ENCODE measurements around the gene ARHGAP26. TPM values are rescaled to one million over a fixed set of nuclear protein-coding genes. Genes with fewer than 3 reads are reported as not detected.

ARHGAP26 gene
- polyA plus RNA-seq, 4 donors, result 7.9 to 13.5 (median 12.0) TPM

GRCh38 chr5:143120460-143121134, 350.4 kb downstream of the ARHGAP26 start:
- DNase-seq (ENCODE audit: low read depth in 4 of 4, low spot score in 2 of 4), result no peak

- no peak for DNase-seq (ENCODE audit: low read depth in 4 of 4, low spot score in 2 of 4)
These were observed 350.9 kb downstream of the ARHGAP26 start for GRCh38 chr5:143121135-143121475.

GRCh38 chr5:143124593-143124992, 354.4 kb downstream of the ARHGAP26 start:
- no peak for DNase-seq (ENCODE audit: low read depth in 4 of 4, low spot score in 2 of 4)

- no peak for DNase-seq (ENCODE audit: low read depth in 4 of 4, low spot score in 2 of 4)
These were observed 356.2 kb downstream of the ARHGAP26 start for GRCh38 chr5:143126174-143127019.

DNA sequence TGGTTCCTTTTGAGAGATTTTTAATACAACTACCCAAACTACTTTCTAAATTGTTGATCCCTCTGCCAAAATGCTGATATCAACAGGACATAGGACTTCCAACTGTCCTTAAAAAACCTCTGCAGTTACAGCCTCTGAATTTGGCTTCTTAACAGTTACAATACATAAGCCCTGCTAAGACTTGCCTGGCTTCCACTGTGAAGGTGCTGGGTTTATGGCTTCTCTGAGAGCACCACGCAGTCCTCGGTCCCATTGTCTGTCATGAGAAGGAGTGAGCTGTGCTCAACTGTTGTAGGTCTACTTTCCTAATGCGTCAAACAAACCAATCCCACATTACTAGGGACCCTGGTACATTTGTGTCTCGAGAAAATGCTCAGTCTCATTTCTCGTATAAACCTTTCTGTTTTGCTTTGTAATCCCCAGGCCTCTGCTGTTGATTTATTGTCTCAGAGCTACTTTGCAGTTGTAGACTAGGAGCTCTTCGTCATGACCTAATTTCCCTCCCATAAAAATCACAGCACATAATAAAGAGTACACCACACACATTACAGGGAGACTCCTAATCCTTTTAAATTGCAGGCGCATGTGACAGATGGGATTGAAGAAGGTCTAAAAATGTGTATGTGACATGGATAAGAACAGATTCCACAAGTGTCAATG, 358.4 kb downstream of the ARHGAP26 start:
- DNase-seq (ENCODE audit: low read depth in 4 of 4, low spot score in 2 of 4), result no peak

DNA sequence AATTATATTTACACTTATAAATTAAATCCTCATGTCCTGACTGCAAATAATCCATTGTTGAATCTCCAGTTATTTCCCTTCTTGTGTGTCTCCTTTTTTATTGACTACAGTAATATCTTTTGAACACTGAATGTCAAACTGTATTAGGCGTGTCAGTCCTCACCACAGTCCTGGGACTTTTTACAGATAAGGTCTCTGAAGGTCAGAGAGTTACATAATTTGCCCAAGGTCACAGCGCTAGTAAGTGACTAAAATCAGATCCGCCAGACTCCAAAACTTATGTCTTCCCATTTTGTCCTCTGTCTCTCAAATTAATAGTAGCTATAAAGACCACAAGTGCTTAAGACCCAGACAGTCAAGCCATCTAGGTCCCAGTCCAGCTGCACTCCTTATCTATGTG, 359.0 kb downstream of the ARHGAP26 start:
- DNase-seq (ENCODE audit: low read depth in 4 of 4, low spot score in 2 of 4), result no peak

DNA sequence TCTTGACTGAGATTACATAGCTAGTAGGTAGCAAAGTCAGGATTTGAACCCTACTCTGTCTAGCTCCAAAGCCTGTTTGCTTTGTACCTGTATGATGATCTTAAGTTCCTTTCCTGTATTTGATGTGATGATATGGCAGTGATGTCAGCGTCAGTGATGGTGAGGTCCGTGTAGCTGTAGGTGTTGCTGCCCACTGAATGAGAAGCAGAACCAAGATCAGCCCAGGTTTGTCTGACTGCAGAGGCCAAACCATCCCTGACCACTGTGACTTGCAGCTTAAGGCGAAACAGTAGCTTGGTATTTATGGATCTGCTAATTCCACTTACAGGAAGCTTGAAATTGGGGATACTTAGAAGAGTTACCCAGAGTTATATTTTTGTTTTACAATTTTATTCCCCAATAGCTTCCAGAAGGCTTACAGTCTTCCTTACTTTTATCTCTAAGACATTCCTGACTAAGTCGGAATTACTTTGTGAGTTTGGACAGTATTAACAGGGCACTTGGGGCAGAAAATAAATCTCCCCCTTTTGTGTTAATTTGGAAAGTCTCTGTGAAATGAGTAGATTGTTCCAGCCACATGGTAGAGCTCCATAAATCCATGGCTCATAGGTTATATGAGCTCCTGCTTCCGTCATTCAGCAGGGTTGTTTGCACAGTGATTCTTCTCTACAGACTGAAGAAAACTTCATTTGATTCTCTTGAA, 359.9 kb downstream of the ARHGAP26 start:
- DNase-seq (ENCODE audit: low read depth in 4 of 4, low spot score in 2 of 4), result no peak

- no peak for DNase-seq (ENCODE audit: low read depth in 4 of 4, low spot score in 2 of 4)
These were observed 360.6 kb downstream of the ARHGAP26 start for GRCh38 chr5:143130613-143131305.

GRCh38 chr5:143131972-143132371, 361.8 kb downstream of the ARHGAP26 start:
- no peak for DNase-seq (ENCODE audit: low read depth in 4 of 4, low spot score in 2 of 4)

- no peak for DNase-seq (ENCODE audit: low read depth in 4 of 4, low spot score in 2 of 4)
These were observed 362.6 kb downstream of the ARHGAP26 start for GRCh38 chr5:143132739-143133138.

- DNase-seq (ENCODE audit: low read depth in 4 of 4, low spot score in 2 of 4), result no peak
These were observed 363.5 kb downstream of the ARHGAP26 start for GRCh38 chr5:143133721-143134120.

DNA sequence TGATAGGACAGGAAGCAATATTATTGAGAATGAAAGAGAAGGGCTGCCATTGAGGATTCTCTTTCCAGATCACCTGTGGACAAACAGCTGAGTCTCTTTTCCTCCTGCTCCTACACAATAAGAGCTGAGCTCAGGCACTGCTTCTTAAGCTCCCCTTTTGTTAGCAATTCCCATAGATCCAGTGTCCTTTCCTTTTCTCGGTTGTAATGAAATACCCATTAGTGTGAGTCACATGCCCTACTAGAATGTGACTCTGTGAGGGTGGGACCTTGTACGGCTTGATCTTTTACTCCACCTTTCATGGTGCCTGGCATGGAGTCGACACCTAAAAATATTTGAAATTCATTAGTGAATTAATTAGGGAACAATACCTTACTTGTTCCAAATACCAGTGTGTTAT, 364.1 kb downstream of the ARHGAP26 start:
- no peak for DNase-seq (ENCODE audit: low read depth in 4 of 4, low spot score in 2 of 4)

GRCh38 chr5:143134900-143135299, 364.7 kb downstream of the ARHGAP26 start:
- no peak for DNase-seq (ENCODE audit: low read depth in 4 of 4, low spot score in 2 of 4)

DNA sequence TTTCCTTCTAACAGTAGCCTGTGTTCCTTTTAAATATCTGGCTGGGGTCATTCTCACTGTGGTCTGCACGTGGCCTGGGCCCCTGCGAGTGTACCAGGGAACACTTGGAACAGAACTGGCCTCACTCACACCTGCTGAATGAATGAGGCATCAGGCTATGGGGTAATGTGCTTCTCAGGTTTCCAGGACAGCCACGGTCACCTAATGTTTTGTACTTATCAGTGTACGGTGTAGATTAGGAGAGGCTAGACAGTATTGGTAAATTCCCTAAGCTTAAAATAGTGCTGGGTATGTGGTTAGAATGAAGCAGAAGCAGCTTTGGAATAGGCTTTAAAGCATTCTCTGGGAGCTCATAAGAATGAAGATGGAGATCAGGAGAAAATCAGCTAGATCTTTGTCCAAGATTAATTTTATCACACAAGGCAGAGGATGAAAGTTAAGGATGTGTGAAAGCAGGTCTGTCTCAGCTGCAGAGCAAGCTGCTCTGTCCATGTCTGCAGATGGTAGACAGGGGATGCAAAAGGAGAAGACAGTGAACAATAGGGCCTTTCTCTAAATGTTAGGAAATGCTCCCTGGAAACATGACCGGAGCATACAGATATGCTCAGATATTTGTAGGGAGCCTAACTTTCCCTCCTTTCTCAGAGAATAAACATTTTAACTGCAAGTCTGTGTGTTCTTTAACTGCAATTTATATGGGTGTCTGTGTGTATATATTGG, 365.8 kb downstream of the ARHGAP26 start:
- no peak for DNase-seq (ENCODE audit: low read depth in 4 of 4, low spot score in 2 of 4)

GRCh38 chr5:143138839-143139238, 368.7 kb downstream of the ARHGAP26 start:
- DNase-seq (ENCODE audit: low read depth in 4 of 4, low spot score in 2 of 4), result no peak

- no peak for DNase-seq (ENCODE audit: low read depth in 4 of 4, low spot score in 2 of 4)
These were observed 369.4 kb downstream of the ARHGAP26 start for GRCh38 chr5:143139585-143139984.

DNA sequence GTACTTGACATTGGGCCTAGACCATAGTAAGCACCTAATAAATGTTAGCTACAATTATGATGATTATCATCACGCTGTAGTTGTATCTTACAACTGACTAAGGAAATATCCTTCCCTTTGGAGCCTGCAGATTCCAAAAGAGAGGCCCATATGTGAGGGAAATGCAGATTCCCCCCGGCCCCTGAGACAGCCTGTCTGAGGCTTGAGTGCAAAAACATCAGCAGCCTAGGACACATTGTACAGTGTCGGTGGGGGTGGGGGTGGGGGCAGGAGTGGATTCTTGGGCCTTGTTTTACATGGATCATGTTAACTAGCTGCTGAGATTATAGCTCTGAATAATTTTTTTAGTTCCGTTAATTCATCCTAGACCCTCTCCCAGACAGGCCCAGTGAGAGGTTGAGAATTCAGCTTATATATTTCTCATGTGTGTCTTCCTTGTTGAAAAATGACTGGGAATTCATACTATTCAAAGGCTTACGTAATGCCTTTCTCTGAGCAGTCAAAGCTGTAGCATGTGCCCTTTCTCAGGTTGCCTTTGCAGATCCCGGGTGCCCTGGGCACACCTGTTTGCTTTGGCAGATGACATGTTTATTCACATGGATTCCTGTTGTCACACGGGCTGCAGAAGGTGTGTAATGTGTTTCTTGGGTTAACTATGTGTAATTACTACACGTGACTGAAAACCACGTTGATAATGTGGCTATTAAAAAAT, 370.5 kb downstream of the ARHGAP26 start:
- no peak for DNase-seq (ENCODE audit: low read depth in 4 of 4, low spot score in 2 of 4)

GRCh38 chr5:143141652-143142051, 371.5 kb downstream of the ARHGAP26 start:
- DNase-seq (ENCODE audit: low read depth in 4 of 4, low spot score in 2 of 4), result no peak

All from left renal cortex interstitium (tissue), 4 donors.